ENCODE results near the gene LRCOL1.

Gene LRCOL1

DNA sequence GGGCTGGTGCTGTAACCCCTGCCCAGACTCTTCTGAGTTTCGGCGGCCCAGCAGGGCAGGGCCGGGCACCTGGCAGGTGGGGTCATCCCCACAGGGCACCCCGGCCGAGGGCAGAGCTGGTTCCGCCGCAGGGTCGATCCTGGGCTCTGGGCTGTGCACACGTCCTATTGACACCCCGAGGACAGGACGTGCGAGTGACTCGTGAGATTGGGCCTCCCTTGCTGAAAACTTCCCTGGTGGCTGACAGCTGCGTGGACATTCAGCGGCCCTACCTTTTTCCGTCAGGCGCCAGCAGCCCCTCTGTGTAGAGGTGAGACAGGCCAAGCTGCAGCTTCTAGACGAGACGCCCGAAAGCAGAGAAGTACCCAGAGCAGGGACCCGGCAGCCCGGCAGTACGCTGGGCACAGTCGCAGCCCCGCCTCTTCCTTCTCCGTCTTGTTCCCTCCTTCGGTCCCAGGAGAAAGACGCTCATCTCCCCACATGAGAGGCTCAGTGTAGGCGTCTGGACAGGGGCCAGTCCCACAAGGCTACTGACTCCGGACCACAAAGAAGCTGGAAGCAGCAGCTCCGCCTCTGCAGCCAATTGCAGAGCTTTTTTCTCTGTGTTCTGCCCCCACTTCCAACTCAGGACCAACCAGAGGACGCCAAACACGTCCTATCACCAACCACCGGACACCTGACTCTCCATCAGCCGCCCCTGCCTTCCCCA, at the start of gene LRCOL1:
Gene LRCOL1 (minus strand): TSS at position 532 of the 709 bp plus-strand sequence. CDS start 4,331 bp downstream, outside the sequence.
- no peak for DNase-seq

DNA sequence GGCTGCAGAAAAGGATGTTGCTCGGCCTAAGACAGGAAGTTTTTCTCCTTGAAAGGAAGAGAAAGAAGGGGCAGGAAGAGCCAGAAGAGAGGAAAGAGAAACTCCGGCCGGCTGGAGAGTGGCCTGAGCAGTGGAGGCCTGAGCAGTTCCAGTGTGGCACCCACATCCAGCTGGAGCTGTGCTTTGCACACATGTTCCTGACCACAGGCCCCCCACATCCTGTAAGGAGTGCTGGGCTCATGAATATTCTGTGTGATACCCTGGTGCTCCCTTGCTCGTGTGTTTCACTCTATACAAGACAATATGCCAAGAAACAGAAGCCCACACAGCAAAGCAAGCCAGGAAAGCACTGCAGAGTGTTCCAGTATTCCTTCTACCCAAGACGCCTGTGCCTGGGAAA, 49.7 kb upstream of the LRCOL1 start:
- DNase-seq: no peak

- DNase-seq: no peak
Measured at GRCh38 chr12:132659146-132659545, 48.8 kb upstream of the LRCOL1 start.

- DNase-seq: no peak
Measured at GRCh38 chr12:132658149-132658894, 47.9 kb upstream of the LRCOL1 start.

DNA sequence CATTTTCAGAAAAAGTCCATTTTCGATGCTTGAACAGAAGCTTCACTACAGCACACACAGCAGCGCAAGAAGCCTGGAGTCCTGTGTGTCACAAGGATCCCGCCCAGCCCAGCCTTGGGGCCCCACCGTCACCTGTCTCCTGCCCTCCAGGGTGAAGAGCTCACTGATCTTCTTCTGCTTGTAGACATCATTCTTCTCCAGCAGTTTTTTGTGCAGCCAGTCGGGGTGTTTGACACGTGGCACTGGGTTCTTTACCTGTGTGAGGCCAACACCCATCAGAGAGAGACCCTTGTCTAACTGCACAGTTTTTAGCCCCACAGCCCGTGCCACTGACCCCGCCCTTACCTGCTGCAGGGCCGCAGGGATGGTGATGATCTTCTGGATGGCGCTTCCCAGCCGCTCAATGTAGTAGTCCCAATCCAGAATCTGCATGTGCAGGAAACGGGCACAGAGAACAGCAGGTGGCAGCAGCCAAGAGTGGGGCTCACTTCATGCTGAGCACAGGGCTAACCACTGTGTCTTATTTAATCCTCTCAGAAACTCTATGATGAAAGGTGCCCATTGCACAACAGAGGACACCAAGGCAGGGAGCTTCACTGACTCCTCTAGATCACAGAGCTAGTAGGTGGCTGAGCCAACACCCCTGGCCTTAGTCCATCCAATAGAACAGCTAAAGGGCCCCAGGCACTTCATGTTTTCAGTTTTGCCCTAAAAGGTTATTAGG, 46.8 kb upstream of the LRCOL1 start:
- DNase-seq: no peak

DNA sequence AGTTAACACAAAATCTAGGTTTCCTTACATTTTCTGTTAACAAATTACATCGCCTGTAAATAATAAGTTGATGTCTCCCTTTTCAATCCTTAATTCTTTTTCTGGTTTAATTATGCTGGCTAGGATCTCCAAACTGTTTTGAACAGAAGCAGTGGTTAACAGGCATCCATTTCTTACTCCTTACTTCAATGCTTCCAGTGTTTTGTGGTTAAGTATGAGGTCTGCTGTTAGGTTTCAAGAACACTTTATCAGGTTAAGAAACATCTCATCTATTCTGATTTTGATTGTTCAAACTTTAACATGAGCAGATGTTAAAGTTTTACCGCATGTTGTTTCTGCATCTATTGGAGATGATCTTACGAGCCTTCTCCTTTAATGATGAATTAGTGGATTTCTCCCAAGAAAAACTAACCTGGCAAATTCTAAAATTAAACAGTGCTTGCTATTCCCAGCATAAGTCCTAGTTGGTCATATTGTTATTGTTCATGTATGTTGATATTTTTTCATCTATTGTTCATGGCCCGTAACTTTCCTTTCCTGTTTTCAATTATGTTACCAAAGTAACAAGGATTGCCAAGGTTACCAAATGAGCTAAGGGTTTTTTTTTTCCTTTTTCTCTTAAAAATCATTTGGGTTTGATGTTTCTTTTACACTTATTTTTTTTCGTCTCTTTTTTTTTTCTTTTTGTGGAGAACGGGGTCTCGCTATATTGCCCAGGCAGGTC, 43.3 kb upstream of the LRCOL1 start:
- DNase-seq: no peak

GRCh38 chr12:132651444-132652100, 41.2 kb upstream of the LRCOL1 start:
- DNase-seq: no peak

- no peak for DNase-seq
Measured at GRCh38 chr12:132649226-132649945, 39.0 kb upstream of the LRCOL1 start.

- no peak for DNase-seq
Measured at GRCh38 chr12:132648616-132649225, 38.3 kb upstream of the LRCOL1 start.

DNA sequence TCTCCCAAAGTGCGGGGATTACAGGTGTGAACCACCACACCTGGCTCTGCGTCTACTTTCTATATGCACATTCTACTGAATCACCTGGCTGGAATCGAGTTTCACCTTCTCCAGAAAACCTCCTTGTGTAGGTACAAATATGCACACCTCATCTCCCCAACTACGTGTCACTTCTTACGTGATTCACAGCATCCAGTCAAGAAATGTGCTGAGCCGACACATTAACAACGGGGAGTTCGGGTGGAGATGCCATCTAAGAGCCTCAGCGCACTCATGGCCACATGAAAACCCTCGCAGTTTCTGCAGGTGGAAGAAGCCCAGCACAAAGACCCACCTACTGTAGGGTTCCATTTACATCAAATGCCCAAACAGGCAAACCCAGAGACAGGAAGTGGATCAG, 37.5 kb upstream of the LRCOL1 start:
- no peak for DNase-seq

DNA sequence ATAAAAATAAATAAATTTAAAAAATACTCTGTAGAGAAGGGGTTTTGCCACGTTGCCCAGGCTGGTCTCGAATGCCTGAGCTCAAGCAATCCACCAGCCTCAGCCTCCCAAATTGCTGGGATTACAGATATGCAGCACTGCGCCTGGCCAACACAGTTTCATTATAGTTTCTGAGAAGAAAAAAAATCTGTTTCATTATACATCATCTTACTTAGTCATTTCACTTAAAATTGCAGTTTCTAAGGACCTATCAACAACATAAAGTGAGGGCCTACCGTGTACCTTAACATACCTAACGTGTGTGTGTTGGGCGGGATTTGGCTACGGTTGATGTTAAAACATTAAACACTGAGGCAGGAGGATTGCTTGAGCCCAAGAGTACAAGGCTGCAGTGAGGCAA, 36.5 kb upstream of the LRCOL1 start:
- no peak for DNase-seq

DNA sequence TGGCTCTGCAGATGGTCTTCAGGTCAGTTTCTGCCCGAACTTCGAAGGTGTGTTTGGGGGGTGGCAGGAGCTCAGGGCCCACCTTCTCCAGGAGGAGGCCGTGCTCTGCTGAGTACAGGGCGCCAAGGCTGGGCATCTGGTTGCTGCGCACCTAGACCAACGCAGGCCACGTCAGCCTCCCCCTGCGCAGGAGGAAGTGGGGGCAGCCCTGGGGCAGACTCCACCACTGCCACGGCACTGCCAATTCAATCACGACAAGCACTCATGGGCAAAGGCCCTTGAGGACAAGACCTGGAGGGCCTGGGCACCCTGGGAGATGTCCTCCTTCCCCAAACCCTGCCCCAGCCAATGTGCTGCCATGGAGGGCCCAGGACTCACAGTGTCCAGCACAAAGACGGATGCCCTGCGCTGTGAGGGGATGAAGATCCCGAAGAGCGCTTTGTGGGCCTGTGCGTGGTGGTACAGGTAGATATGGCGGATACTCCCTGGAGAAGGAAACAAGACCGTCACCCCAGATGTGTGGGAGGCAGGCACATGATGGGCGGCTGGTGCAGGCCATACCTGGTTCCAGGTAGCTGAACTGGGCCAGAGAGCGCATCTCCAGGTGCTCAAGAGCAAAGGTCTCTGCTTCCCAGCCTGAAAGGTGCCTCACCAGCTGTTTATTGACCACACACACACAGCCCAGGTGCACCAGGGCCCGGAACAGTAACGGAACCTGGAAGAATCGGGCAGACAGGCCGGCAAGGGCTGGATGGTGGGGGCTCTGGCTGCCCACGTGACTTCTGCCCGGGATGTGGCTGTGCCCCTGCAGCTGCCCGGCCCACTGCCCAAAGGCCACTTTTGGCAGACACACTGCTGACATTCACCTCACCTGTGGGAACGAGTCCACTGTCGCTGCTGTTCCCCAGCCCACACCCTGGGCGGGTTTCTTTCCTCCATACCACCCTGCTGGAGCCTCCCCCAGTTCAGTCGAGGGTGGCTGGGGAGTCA, 32.8 kb upstream of the LRCOL1 start:
- DNase-seq: no peak

GRCh38 chr12:132641811-132642650, 31.6 kb upstream of the LRCOL1 start:
- no peak for DNase-seq

DNA sequence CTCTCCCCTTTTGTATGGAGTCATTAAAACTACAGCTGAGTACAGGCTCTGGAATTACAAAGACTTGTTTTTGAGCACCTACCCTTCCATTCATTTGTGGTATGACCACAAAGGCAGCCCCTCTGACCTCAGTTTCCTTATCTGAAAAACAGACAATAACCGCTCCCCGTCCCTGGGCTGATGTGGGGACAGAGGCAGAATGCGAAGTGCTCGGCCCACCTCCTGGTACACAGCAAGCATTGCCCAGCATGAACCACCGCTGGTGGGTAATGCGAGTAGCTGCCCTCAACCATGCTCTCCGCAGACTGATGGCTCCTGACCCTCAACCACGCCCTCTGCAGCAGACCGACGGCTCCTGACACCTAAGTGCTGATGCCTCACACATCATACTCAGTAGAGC, 30.6 kb upstream of the LRCOL1 start:
- DNase-seq: no peak

- DNase-seq: no peak
Measured at GRCh38 chr12:132639956-132640520, 29.7 kb upstream of the LRCOL1 start.

DNA sequence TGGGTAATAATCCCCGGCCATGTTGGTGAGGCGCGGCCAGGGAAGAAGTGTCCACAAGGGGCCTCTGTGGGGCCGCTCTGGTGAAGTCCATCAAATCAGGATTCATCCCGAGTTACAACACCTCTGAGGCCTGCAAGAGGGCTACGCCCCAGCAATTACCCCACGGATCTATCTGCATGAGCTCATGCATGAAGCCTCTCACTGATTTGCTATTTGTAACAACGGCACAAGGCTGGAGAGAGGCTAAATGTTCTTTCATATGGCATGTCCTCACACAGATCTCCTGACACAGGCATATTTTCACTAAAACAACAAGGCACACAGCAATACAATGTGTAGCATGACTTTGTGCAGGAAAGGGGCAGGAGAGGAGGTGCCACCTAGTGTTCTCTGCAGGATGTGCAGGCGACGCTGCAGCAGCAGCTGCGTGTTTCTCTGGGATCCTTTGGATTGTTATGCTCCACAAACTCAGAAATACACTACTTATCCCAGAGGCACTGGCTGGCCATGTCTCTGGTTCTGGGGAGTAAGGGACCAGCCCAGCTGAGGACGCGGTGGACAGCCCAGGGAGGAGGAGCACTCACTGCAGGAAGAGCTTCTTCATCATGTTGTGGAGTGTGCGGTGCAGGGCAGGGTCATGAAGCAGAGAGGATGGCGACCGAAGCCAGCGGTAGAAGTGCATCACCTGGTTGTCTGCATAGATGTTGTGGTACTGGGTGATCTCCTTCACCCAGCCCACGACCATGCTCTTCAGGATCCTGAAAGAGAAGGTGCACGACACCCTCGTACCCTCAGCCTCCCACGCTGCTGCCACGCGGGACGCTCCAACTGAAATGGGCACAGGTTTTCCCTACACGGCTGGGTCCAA, 28.4 kb upstream of the LRCOL1 start:
- no peak for DNase-seq

- no peak for DNase-seq
Measured at GRCh38 chr12:132637811-132638210, 27.4 kb upstream of the LRCOL1 start.
